Stimulated activated CD8-positive, alpha-beta memory T cell treated with anti-CD3 and anti-CD28 coated beads, Interleukin-4, amount 100 ng/mL, for 4 hours (primary cell): Measurements from ENCODE around the gene IRF2.
A peak's percentile ranks its signal among the peaks of the same experiment; 100 is the strongest.

Experiments used
- DNase-seq, 2 donors: peaks; one replicate each; pipeline ENCODE4 v3.0.0-alpha.2; 2020; ENCODE audit warnings: low read depth in 2 of 2, low spot score in 1 of 2

The IRF2 gene

DNA sequence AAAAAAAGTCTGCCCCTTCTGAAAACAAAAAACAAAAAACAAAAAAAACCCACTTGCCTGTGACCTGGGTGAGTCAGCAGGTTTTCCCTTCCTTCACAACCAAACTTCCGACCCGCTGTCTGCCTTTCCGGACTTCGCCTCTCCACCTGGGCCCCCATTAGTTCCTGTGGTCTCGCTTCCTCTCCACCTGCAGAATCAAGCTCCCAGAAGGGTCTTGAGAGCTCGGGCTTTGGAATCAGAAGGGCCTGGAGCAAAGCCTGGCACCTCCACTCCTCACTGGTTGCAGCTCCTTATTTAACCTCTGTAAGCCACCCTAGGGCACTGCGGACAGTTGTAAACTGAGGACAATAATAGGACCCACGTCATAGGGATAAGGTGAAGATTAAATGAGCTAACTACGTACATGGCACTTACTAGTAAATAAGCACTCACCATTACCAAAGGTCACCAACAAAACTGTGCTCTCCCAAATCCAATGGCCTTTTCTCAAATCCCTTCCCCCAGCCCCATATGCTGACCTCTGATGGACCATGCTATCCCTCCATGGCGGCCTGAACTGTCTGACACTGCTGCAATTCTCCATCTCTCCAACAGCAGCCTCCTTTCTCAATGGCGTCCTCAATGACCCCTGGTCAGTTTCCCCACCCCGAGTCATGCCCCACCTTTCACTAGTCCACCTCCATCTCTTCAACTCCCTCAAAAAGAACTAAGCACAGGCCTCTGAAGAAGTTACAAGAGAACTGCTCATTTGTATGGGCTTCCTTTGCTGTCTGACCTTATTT, 64.2 kb downstream of the IRF2 start:
- peak in 1 of 2 donors; percentile 16 for DNase-seq

DNA sequence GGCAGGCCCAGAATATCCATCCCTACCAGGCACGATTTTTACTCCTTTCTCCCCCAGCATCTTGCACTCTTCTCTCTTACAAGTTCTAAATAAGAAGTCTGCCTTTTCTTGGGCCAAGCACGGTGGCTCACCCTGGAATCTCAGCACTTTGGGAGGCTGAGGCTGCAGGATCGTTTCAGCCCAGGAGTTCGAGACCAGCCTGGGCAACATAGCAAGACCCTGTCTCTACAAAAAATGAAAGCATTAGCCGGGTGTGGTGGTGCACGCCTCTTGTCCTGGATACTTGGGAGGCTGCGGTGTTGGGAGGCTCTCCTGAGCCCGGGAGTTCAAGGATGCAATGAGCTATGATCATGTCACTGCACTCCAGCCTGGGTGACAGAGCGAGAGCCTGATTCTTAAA, 64.8 kb downstream of the IRF2 start:
- DNase-seq: no peak

DNA sequence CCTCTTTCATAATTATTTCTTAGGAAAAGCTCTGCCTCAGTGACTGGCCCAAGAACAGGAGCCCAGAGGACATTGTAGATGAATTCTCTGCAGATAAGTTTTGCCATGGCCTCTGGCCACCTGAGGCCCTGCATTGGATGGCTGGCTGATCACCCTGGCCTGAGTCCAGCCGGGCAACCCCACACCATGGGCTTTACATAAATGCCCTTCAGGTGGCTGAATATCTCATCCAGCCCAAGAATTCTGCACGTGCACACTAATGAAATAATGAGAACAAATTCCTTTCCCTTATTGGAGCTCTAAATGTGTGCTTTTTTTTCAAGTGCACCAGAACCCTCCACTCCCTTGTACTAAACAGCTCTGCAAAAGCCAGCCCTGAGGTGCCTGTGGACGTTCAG, 65.7 kb downstream of the IRF2 start:
- DNase-seq: no peak

DNA sequence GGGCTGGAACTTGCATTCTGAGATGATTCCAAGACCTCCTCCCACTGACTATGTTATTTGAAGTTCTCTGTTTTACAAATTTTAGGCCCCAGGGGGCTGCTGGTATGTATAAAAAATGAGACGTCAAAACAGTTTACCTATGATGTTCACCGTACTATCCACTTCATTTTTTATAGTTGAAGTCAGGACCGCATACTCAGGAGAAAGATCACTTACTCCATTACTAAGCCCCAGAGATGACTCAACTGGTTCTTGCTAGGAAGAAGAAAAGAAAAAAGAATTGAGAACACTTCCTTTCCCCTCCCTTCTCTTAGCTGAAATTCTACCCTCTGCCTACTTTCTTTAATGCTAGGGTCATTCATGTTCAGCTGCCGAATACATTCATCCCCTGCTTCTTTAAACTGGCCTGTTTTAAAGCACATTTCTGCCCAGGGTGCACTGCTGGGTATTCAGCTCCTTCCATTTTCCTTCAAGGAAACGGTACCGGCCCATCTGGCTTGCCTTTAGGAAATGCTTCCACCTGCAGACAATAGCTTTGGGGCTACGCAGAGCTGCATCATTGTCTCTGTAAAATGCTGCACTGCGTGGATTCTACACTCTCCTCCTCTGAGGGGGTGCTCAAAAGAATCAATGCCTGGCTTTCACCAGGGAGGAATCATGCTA, 66.2 kb downstream of the IRF2 start:
- DNase-seq: no peak

DNA sequence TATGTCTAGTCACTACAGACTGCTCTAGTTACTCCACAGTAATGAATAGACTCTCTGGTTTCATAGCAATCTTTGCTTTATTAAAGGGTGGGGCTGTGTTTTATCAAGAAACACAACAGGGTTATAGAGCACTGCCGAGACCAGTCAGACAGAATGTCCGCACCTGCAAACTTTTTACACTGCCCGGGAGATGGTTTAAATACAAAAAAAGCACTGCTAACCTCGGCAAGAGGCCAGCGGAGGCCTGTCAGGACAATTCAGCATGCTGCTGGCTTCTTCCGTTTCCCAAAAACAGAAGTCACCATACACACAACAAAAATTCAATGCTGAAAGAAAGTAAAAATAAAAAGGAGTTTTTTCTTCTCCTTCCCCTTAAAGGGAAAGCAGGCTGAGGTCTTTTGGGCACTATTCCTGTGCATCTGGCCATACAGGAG, 67.4 kb downstream of the IRF2 start:
- DNase-seq: no peak

DNA sequence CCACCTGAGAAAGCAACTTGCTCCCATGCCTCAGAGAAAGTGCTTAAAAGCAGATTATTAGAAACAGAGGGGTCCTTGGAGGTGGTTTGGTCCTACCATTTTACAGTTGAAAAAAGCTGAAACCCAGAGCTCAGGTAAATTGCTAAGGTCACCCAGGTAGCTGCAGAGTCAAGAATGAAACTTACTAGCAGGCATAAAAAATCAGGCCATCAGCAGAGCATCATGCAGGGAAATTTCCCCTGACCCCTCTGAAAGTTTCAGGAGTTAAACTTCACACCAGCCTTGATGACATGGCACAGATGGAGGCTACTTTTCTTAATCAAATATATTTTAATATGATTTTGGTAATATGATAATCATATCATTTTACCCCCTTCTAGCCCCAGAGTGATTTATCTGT, 70.3 kb downstream of the IRF2 start:
- no peak for DNase-seq

DNA sequence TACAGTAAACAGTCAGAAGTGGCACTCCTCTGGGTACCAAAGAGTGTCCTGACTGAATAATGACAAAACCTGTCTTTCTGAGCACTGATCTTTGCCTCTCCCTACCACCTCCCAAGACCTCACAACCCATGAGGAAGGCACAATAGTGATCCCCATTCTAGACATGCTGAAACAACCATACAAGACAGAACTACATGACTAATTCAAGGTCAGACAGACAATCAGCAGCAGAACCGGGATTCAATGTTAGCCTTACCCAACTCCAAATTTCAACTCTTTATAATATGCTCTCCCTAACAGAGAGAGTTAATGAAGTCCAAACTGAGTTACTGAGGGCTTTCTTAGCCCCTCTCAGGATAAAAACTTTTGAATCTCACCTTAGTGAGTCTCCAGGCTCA, 71.0 kb downstream of the IRF2 start:
- no peak for DNase-seq

DNA sequence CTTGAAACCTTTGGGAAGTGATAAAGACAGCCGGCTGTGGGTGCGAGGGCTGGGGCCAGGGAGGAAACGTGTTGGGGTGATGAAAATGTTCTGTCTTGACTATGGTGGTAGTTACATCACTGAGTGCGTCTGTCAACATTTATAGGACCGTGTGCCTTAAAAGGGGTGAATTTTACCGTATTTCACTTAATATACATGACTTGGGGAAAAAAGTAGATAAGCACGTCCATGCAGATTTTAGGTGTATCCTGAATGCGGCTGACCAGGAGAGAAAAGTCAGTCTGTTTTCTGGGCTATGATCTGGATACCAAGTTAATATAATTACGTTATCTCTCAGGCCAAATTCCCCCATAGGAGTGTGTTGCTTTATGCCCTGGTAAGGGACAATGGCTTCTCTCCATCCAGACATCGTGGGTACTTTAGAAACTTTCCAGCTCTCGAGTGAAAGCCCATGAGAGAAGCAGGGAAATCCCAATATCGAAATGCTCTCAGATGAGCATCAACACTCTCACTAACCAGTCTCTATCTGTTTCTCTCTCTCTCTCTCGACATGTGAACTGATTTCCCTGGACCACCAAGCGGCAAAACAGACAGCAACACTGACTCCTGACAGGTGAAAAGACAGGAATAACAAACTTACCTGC, 71.5 kb downstream of the IRF2 start:
- DNase-seq: no peak

DNA sequence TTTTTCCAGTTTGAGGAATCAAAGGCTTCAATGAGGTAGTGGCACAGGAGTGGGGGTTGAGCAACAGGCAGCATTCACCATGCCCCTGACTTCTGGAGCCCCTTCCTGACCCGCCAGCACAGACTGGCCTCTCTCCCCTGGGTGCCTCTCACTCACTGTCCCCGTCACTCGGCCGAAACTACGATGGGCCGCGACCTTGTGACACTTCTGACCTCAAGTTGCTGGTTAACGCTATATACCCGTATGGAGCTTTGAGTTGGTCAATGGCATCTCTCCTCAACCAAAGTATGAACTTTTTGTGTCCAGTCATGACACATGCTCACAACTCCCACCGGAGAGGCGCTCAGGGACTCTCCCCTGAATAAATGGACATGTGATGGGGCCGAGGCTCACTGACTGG, 72.1 kb downstream of the IRF2 start:
- DNase-seq: no peak

DNA sequence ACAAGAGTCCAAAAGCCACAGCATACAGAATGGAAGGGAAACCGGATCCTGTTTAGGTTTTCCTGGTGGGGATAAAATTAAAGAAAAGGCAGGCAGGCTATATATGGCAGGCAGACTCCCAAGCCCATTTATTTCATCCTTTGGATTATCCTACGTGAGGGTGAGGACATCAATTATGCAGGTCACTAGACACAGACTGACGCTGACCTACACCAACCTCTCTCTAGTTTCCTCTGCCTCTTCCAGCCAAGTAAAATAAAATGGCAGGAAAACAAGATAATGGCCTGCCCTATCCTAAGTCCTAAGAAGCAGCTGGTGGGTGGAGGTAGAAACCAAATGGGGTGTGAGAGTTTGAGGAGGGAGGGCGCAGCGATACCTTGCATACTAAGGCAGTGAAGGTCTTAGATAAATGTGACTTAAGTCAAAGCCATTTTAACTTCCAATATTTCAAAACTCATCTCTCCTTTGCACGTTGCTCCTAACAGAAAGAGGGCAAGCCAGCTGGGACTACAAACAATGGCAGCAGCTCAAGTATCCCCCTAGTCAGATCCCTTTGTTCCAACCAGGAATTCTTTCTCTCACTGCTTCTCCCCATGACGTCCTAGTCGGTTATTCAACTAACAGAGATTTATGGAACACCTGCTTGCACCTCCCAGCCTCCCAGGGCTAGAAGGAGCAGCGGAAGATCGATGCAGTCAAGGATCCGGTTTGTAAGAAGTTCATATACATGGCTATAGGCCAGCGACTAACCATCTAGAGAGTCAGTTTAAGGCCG, 72.8 kb downstream of the IRF2 start:
- DNase-seq: no peak

DNA sequence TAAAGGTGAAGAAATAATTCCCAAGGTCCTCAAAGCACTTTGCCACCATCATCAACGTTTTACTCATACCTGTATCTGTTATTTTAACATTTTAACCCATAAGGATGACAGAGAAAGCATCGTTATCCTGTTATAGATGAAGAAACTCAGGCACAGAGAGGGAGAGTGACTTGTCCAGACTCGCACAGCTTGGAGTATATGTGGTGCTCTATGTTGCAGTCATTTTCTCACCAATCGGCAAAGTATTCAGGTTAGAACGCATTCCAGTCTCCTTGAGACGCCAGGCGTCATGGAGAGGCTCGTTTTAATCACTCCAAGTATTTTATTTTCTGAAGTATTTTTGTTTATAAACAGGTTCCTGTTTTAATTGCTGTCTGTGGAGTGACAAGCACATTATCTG, 73.5 kb downstream of the IRF2 start:
- no peak for DNase-seq

DNA sequence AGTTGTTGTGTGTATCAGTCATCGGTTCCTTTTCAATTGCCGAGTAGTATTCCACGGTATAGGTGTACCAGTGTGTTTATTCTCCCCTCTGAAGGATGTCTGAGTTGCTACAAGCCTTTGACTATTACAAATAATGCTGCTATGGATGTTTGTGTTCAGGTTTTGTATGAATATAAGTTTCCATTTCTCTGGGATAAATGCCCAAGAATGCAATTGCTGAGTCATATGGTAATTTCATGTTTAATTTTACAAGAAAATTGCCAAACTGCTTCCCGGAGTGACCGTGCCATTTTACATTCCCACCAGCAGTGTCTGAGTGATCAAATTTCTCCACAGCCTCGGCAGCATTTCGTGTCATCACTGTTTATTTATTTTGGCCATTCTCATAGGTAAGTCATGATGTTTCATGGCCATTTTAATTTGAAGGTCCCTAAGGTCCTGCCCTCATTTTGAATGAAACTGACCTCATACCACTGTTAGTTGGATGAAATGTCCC, 73.9 kb downstream of the IRF2 start:
- no peak for DNase-seq

DNA sequence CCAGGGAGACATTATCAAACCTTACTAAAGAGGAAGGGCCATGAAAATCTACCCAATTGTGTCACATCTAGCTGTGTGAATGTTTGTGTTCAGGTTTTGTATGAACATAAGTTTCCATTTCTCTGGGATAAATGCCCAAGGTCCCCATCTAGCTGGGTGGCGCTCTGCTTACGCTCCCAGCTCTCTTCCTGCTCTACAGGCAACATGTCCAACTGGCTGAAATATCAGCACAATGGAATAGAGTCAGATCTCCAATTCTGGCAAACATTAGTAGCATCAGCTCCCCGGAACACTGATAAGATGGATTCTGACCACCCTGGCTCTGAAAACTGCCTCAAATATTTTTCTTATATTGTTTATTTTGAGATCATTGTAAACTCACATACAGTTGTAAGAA, 74.8 kb downstream of the IRF2 start:
- DNase-seq: no peak

DNA sequence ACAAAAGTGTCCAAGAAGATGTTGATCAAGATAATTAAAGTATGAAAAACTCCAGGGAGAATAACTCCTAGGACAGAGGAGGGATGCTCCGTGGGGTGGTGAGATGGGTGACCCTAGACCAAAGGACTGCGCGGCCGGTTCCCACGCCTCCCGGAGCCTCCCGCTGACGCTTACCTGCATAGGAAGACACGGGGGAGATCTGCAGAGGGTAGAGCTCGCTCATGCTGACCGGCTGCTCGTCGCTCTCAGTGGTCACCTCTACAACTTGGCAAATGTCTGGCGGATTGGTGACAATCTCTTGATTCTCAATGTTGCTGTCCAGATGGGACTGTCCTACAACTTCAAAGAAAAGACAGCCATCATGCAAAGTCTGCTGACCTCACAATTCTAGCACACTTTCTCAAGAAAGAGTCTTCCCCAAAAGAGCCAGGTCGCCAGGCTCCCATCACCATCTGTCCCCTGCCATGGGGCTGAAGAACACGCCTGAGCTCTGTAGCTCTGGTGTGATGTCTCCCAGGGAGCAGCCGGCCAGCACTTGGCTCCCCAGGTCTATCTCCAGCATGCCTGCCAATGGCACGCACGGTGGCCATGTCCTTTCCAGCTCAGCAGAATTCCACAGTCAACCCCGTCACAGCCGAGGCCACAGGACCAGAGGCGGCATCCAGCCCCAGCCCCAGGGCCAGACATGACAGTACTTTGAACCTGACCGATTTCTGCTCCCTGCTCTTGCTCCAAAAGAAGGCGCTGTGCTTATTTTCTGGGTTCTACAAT, 75.4 kb downstream of the IRF2 start:
- DNase-seq: no peak

DNA sequence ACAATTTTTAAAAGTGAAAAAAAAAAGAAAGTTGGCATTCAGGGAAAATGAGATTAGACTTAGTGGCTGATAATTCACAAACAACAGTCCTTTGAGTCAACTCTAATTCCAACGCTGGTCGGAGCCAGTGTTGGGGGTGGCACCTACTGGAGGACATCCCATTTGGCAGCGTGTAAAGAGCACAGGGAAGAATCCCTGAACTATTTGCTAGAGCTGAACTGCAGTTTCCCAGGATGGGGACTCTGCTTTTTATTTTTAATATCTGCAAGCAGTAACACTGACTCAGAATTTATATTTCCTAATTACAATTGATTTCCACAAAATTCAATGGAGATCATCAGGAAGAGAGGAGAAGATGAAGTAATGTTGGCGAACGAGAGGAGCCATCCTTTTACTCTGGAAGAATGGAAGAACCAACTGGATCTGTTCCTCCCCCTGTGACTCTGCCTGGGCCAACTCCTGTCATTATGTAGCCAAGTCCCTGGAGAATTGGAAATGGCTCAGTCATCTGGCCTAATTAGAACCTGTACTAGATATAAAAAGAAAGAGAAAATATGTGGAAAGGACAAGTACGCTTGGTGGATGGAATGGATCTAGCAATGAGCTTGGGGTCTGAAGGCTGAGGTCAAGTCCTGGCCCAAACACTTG, 76.7 kb downstream of the IRF2 start:
- DNase-seq: no peak

DNA sequence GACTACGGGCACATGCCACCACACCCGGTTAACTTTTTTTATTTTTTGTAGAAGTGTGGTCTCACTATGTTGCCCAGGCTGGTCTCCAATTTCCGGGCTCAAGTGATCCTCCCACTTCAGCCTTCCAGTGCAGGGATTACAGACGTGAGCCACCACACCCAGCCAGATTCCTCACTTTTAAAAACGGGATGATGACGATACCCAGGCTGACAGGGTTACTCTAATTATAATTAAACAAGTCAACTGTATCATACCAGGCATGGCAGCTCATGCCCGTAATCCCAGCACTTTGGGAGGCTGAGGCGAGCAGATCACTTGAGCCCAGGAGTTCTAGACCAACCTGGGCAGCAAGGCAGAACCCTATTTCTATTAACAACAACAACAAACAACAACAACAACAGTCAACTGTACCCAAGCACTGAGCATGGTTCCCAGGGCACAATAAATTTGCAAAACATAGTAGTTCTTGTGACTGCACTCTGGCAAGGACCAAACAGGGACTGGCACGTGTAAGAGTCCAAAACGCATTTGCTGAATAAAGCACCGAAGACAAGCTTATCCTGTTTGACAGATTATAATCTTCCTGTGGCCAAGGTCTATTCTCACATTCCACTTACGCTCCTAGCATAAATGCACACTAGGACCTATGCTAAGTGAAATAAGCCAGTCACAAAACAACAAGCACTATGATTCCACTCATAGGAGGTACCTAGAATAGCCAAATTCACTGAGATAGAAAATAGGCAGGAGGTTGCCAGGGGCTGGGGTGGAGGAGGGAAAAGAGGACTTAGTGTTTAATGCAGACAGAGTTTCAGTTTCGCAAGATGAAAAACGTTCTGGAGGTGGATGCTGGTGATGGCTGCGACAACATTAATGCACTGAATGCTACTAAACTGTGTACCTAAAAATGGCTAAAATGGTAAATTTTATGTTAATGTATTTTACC, 77.5 kb downstream of the IRF2 start:
- no peak for DNase-seq

DNA sequence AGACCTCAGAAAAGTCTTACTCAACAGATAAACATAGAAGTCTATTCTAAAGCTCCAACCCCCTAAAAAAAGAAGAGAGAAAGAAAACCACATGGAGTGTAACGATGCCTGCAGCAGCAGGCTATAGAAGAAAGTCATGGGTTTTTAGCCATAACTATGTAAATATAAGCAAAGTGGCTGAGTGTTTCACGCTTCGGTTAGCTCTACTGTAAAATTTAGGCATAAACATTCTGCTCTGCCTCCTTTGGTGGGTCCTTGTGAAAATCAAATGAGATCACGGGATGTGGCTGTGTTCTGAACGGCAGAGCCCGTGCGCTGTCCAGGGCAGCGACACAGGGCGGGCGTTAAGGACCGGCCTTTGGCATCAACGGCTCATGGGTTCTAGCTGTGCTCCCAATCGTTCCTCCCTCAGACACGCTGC, 78.4 kb downstream of the IRF2 start:
- DNase-seq: no peak

DNA sequence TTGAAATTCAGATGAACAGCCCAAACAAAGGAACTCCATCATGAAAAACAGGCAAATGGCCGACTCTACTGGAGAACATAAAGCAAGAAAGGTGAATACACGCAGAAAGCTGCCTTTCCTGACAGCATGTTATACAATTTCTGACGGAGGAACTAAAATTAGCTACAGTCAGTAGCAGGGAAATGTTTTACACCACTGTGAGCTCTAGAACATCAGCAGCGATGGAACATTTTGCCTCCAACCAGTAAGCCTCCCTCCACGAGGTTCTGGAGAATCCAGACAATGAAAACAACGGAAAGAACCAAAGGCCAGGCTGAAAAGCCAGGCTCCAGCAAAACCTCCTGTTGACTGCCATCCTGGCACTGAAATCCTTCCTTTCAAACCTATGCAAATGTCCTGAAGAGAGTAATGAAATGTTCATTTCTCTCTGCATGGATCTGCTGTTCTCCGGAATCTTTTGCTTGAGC, 78.9 kb downstream of the IRF2 start:
- DNase-seq: no peak
